Transverse colon (tissue), 4 donors: ENCODE results near the gene ATP8A1. TPM values are rescaled to one million over a fixed set of nuclear protein-coding genes. Genes with fewer than 3 reads are reported as not detected.

ENCODE experiments used
- DNase-seq: peaks from one replicate; pipeline ENCODE4 v3.0.0-alpha.2; 2019
- H3K27ac ChIP-seq, 4 donors: fragments of 200-600 bp; sonication (generic); 2 replicates each; pipeline ENCODE4 v1.5.1; 2016 to 2018; ENCODE audit warnings: inconsistent platforms in 4 of 4
- H3K27me3 ChIP-seq: fragments of 200-600 bp; sonication (generic); 2 replicates; pipeline ENCODE4 v1.5.1; 2017; ENCODE audit warnings: inconsistent platforms
- H3K36me3 ChIP-seq, 4 donors: fragments of 200-600 bp; sonication (generic); 2 replicates each; pipeline ENCODE4 v1.5.1; 2017 to 2019; ENCODE audit warnings: inconsistent platforms in 4 of 4
- H3K4me1 ChIP-seq, 4 donors: fragments of 200-600 bp; sonication (generic); 2 replicates each; pipeline ENCODE4 v1.5.1; 2017 to 2020; ENCODE audit warnings: inconsistent platforms in 4 of 4
- H3K4me3 ChIP-seq, 4 donors: fragments of 200-600 bp; sonication (generic); 1 replicate in 1 of 4; 2 replicates in 3 of 4; pipeline versions ENCODE4 v1.5.1 to v1.6.1; 2017 to 2019; ENCODE audit warnings: inconsistent platforms in 4 of 4
- H3K9me3 ChIP-seq, 2 donors: fragments of 200-600 bp; sonication (generic); 2 replicates each; pipeline ENCODE4 v1.5.1; 2017 to 2019; ENCODE audit warnings: inconsistent platforms in 2 of 2
- EP300 ChIP-seq: sonication (generic); formaldehyde crosslinking; IDR thresholded peaks from one replicate; pipeline ENCODE4 v1.6.1; 2017; ENCODE audit warnings: antibody characterized with exemption, low read depth
- POLR2A ChIP-seq: fragments of 450-650 bp; IDR thresholded peaks from one replicate; pipeline ENCODE4 v1.6.1; 2016; ENCODE audit warnings: antibody characterized with exemption, mild to moderate bottlenecking, moderate library complexity
- POLR2AphosphoS5 ChIP-seq, 3 donors: sonication (generic); formaldehyde crosslinking; IDR thresholded peaks; one replicate each; pipeline ENCODE4 v1.6.1; 2016; ENCODE audit warnings: antibody characterized with exemption in 3 of 3
- WGBS, 2 donors: methylation state at CpG; one replicate each; pipeline ENCODE4 v1.1.5; 2018; ENCODE audit warnings: low coverage in 1 of 2; 5-methylcytosine and 5-hydroxymethylcytosine counted together
- in situ Hi-C, 4 donors: fragments of 200-750 bp; cut with MboI; loops; one replicate each; pipeline versions ENCODE4 v1.15.0 to v1.15.1; 2017; ENCODE audit warnings: low sequenced_read_pairs in 3 of 4, low pct_ligation_motif_present in 1 of 4, low pct_unique_long_range_greater_than_20kb in 1 of 4
- intact Hi-C: fragments of 100-400 bp; cut with DNase I; formaldehyde crosslinking; loops from one replicate; pipeline ENCODE4 v1.15.1; 2023; ENCODE audit warnings: low total_unique reads
- total RNA-seq, 4 donors: library from RNA; depleted of rRNA; stranded (reverse); fragments of >200 nt; gene quantifications; one replicate each; pipeline ENCODE4 v1.1.0, GENCODE V29; 2016
- TF ChIP-seq, protein P1 (sequence below), 5 experiments: fragments of 200-600 bp in 3 of 5; fragments of 450-650 bp in 2 of 5; sonication (generic) in 3 of 5; IDR thresholded peaks; 1 replicate in 2 of 5; 2 replicates in 3 of 5; pipeline ENCODE4 v1.5.1; 2016 to 2017; ENCODE audit warnings: antibody characterized with exemption in 5 of 5, inconsistent platforms in 3 of 5, mild to moderate bottlenecking in 2 of 5, moderate library complexity in 1 of 5

Gene ATP8A1
- total RNA-seq, 4 donors from 2014 or later, result 72.2 to 255 (median 166) TPM

DNA sequence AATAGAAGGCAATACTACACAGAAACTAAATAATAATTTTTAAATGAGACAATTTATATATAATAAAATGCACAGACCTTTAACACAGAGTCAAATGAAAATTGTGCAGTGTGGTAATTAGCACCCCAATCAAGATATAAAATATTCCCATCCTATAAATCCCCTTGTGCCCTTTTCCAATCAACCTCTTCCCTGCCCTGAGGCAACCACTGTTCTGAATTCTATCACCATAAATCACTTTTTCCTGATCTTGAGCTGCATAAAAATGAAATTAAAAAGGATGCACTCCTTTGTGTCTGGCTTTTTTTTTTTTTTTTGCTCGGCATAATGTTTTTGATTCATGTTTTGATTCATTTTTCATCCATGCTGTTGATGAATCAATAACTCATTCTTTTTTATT, 107.0 kb downstream of the ATP8A1 start:
- no peak overlapping the region for H3K27ac ChIP-seq
- in situ Hi-C loops, result loop anchor here in 2 of 4 donors (25.0 kb wide), 2 partner anchors 212 to 312 kb away; no protein-coding TSS in a partner anchor
- H3K9me3 ChIP-seq, result no peaks in the 10 kb centered on the region
- TF ChIP-seq, protein P1, sequence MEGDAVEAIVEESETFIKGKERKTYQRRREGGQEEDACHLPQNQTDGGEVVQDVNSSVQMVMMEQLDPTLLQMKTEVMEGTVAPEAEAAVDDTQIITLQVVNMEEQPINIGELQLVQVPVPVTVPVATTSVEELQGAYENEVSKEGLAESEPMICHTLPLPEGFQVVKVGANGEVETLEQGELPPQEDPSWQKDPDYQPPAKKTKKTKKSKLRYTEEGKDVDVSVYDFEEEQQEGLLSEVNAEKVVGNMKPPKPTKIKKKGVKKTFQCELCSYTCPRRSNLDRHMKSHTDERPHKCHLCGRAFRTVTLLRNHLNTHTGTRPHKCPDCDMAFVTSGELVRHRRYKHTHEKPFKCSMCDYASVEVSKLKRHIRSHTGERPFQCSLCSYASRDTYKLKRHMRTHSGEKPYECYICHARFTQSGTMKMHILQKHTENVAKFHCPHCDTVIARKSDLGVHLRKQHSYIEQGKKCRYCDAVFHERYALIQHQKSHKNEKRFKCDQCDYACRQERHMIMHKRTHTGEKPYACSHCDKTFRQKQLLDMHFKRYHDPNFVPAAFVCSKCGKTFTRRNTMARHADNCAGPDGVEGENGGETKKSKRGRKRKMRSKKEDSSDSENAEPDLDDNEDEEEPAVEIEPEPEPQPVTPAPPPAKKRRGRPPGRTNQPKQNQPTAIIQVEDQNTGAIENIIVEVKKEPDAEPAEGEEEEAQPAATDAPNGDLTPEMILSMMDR (IDR thresholded peaks at IDR 0.05), result no peak
- TF ChIP-seq EP300, result no peak
- no peak for TF ChIP-seq POLR2AphosphoS5 (IDR thresholded peaks at IDR 0.05)
- no peak for TF ChIP-seq POLR2A
- no peak for DNase-seq
- H3K36me3 ChIP-seq, result peaks cover 0 to 32% (median 6%) of the 10 kb centered on the region in 4 donors
- no peaks in the 10 kb centered on the region for H3K27me3 ChIP-seq
- no peaks in the 10 kb centered on the region for H3K4me1 ChIP-seq
- 93 to 100% methylated on average over 1 of the region's 1 CpG for WGBS, 2 donors
- no peak overlapping the region for H3K4me3 ChIP-seq
- intact Hi-C loops, result no loop called here

DNA sequence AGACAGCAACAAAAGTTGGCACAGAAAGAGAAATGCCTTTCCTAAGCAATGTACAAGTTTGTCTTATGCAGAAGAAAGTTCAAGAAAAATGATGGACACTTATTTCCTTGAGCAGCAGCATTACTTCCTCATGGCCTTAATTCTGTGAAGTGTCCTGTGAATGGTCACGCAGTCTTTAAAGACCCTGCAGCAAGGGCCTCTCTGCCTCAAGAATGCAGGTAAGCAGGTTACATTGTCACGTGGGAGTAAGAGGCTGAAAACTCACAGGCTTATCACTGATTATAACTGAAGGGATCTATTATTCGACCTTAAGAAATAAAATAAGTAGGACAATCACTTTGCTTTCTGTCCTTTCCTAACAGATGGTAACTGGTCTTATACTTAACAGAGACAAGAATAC, 109.1 kb downstream of the ATP8A1 start:
- no peaks in the 10 kb centered on the region for H3K4me1 ChIP-seq
- H3K36me3 ChIP-seq, result peaks cover 0 to 35% (median 6%) of the 10 kb centered on the region in 4 donors
- intact Hi-C loops (no loop called here), in situ Hi-C loops (no loop called here)
- no peak for TF ChIP-seq POLR2A
- TF ChIP-seq EP300, result no peak
- TF ChIP-seq POLR2AphosphoS5 (IDR thresholded peaks at IDR 0.05), result no peak
- TF ChIP-seq, protein P1 (IDR thresholded peaks at IDR 0.05), result no peak
- 93 to 94% methylated on average over 3 of the region's 3 CpGs for WGBS, 2 donors
- no peak for DNase-seq
- H3K9me3 ChIP-seq, result no peaks in the 10 kb centered on the region
- no peak overlapping the region for H3K4me3 ChIP-seq
- no peak overlapping the region for H3K27ac ChIP-seq
- no peaks in the 10 kb centered on the region for H3K27me3 ChIP-seq

DNA sequence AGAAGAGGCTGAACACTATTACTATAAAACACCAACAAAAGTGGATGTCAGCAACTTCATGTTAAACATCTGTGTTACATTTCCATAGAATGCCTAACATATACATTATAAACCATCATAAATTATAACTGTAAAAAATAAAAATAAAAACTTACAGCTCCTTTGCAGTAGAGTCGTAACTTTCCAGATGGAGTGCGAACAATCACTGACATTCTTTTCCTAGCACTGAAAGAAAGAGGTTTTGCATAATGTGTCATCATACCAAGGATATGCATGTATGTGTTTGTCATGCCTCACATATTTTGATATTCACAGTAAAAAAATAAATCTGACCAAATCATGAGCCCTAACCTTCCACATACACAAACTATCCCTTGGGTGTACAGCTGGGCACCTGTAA, 113.1 kb downstream of the ATP8A1 start:
- TF ChIP-seq POLR2AphosphoS5 (IDR thresholded peaks at IDR 0.05) (no peak), EP300 (no peak), POLR2A (no peak)
- TF ChIP-seq, protein P1 (IDR thresholded peaks at IDR 0.05), result no peak
- no peak overlapping the region for H3K27ac ChIP-seq
- H3K36me3 ChIP-seq, result peaks cover 0 to 16% (median 0%) of the 10 kb centered on the region in 4 donors
- 87 to 92% methylated on average over 2 of the region's 2 CpGs for WGBS, 2 donors
- H3K4me1 ChIP-seq, result peaks cover 0 to 5% (median 0%) of the 10 kb centered on the region in 4 donors
- in situ Hi-C loops (no loop called here), intact Hi-C loops (no loop called here)
- no peaks in the 10 kb centered on the region for H3K9me3 ChIP-seq
- no peaks in the 10 kb centered on the region for H3K27me3 ChIP-seq
- DNase-seq, result no peak
- H3K4me3 ChIP-seq, result no peak overlapping the region

DNA sequence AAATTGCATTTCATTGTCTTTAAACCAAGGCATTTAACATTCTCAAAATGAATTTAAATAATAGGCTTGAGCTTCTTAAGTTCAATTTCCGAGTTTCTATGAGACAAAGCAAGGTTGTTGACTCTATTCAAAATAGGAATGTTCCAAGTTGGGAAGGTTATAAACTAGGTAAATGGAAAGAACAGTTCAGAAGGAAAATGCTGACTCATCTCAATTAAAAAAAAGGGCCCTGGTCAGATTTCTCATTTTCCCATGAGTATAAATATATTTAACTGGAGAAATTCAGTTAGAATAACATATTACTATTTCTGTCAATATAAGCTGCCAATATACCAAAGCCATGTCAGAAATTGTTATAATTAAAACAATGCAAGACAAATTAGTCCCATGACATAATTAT, 113.8 kb downstream of the ATP8A1 start:
- H3K4me1 ChIP-seq, result peaks cover 0 to 5% (median 0%) of the 10 kb centered on the region in 4 donors
- intact Hi-C loops, result no loop called here
- DNase-seq, result no peak
- H3K27me3 ChIP-seq, result no peaks in the 10 kb centered on the region
- H3K36me3 ChIP-seq, result peaks cover 0 to 16% (median 0%) of the 10 kb centered on the region in 4 donors
- H3K4me3 ChIP-seq, result no peak overlapping the region
- no peak overlapping the region for H3K27ac ChIP-seq
- TF ChIP-seq EP300 (no peak), POLR2A (no peak), POLR2AphosphoS5 (IDR thresholded peaks at IDR 0.05) (no peak)
- TF ChIP-seq, protein P1 (IDR thresholded peaks at IDR 0.05), result no peak
- in situ Hi-C loops, result no loop called here
- 83 to 100% methylated on average over 1 of the region's 1 CpG for WGBS, 2 donors
- H3K9me3 ChIP-seq, result no peaks in the 10 kb centered on the region
